Measurements from ENCODE around the gene ZFHX3. TPM values are rescaled to one million over a fixed set of nuclear protein-coding genes. Genes with fewer than 3 reads are reported as not detected.

ZFHX3 gene
- total RNA-seq, 1 experiment from 2014 or later: 13.6 TPM

- no peak for TF ChIP-seq CTCF (IDR thresholded peaks at IDR 0.05; ENCODE audit: unreplicated experiment)
- intact Hi-C loops (cut with micrococcal nuclease; ENCODE audit: unreplicated experiment): no loop called here
- peaks cover 17% of the 10 kb centered on the region for H3K4me1 Mint-ChIP-seq (ENCODE audit: low read depth, unreplicated experiment)
- H3K9me3 Mint-ChIP-seq (ENCODE audit: low read depth, unreplicated experiment): no peaks in the 10 kb centered on the region
- no peak for DNase-seq
- CTCF ChIA-PET: no interaction called here
- no TSS peak for BruUV-seq (replicated peaks)
- H3K27me3 Mint-ChIP-seq (ENCODE audit: unreplicated experiment): no peaks in the 10 kb centered on the region
- no peak overlapping the region for H3K27ac Mint-ChIP-seq (ENCODE audit: unreplicated experiment)
- H3K36me3 Mint-ChIP-seq (ENCODE audit: insufficient read depth, unreplicated experiment): no peaks in the 10 kb centered on the region
- no peak overlapping the region for H3K4me3 Mint-ChIP-seq (ENCODE audit: low read depth, unreplicated experiment)
Measured at GRCh38 chr16:73028721-73029361, 19.1 kb downstream of the ZFHX3 start.

- BruUV-seq (replicated peaks): no TSS peak
- intact Hi-C loops (cut with micrococcal nuclease; ENCODE audit: unreplicated experiment): no loop called here
- Mint-ChIP-seq H3K36me3 (ENCODE audit: insufficient read depth, unreplicated experiment) (no peaks in the 10 kb centered on the region), H3K27ac (ENCODE audit: unreplicated experiment) (no peak overlapping the region), H3K9me3 (ENCODE audit: low read depth, unreplicated experiment) (no peaks in the 10 kb centered on the region), H3K27me3 (ENCODE audit: unreplicated experiment) (no peaks in the 10 kb centered on the region), H3K4me3 (ENCODE audit: low read depth, unreplicated experiment) (no peak overlapping the region), H3K4me1 (ENCODE audit: low read depth, unreplicated experiment) (peaks cover 11% of the 10 kb centered on the region)
- no peak for DNase-seq
- TF ChIP-seq CTCF (IDR thresholded peaks at IDR 0.05; ENCODE audit: unreplicated experiment): no peak
- CTCF ChIA-PET: no interaction called here
Measured at GRCh38 chr16:73028263-73028662, 19.7 kb downstream of the ZFHX3 start.

- no TSS peak for BruUV-seq (replicated peaks)
- intact Hi-C loops (cut with micrococcal nuclease; ENCODE audit: unreplicated experiment): no loop called here
- no peak for TF ChIP-seq CTCF (IDR thresholded peaks at IDR 0.05; ENCODE audit: unreplicated experiment)
- Mint-ChIP-seq H3K27ac (ENCODE audit: unreplicated experiment) (no peak overlapping the region), H3K9me3 (ENCODE audit: low read depth, unreplicated experiment) (no peaks in the 10 kb centered on the region), H3K4me1 (ENCODE audit: low read depth, unreplicated experiment) (peaks cover 8% of the 10 kb centered on the region), H3K36me3 (ENCODE audit: insufficient read depth, unreplicated experiment) (no peaks in the 10 kb centered on the region), H3K4me3 (ENCODE audit: low read depth, unreplicated experiment) (no peak overlapping the region), H3K27me3 (ENCODE audit: unreplicated experiment) (no peaks in the 10 kb centered on the region)
- no peak for DNase-seq
- CTCF ChIA-PET: no interaction called here
Measured at GRCh38 chr16:73027685-73028111, 20.2 kb downstream of the ZFHX3 start.

- Mint-ChIP-seq H3K36me3 (ENCODE audit: insufficient read depth, unreplicated experiment) (no peaks in the 10 kb centered on the region), H3K27me3 (ENCODE audit: unreplicated experiment) (no peaks in the 10 kb centered on the region), H3K27ac (ENCODE audit: unreplicated experiment) (no peak overlapping the region), H3K4me3 (ENCODE audit: low read depth, unreplicated experiment) (no peak overlapping the region), H3K4me1 (ENCODE audit: low read depth, unreplicated experiment) (peaks cover 8% of the 10 kb centered on the region), H3K9me3 (ENCODE audit: low read depth, unreplicated experiment) (no peaks in the 10 kb centered on the region)
- CTCF ChIA-PET: interaction anchor here (0.6 to 1.0 kb wide), 3 partner anchors 11 to 151 kb away, joined by 3 to 8 read pairs (median 5); no protein-coding TSS in a partner anchor
- DNase-seq: no peak
- TF ChIP-seq CTCF (IDR thresholded peaks at IDR 0.05; ENCODE audit: unreplicated experiment): no peak
- intact Hi-C loops (cut with micrococcal nuclease; ENCODE audit: unreplicated experiment): no loop called here
- no TSS peak for BruUV-seq (replicated peaks)
Measured at GRCh38 chr16:73026754-73027684, 20.9 kb downstream of the ZFHX3 start.
